GM18873 (cell line): Measurements from ENCODE around the gene MXI1.
A peak's percentile ranks its signal among the peaks of the same experiment; 100 is the strongest.
"Not testable (repeated sequence)": the region's sequence is repeated elsewhere in the genome, so short reads cannot be mapped to it uniquely, and the experiment has no call there.

Source experiments
- ATAC-seq: cut with Tn5 transposase; IDR thresholded peaks from one replicate; pipeline ENCODE4 v1.9.1; 2021; ENCODE audit warnings: mild to moderate bottlenecking, moderate library complexity, moderate number of reproducible peaks; ENCODE audit not compliant: unreplicated experiment, low FRiP score

The MXI1 gene

DNA sequence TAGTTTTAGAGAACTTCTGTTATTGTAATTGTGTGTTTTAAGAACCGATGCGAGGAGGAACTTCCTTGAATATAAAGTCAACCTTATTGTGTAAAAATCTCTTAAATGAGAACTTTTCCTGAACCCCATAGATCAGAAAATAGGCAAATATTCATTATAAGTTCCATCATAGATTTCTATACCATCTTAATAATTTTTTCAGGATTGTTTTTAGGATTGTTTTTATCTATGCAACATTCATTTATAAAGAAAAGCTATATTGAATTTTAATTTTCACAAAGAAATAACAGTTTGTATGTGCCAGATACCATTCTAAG is 99.0 kb downstream of the MXI1 start:
- no peak for ATAC-seq

DNA sequence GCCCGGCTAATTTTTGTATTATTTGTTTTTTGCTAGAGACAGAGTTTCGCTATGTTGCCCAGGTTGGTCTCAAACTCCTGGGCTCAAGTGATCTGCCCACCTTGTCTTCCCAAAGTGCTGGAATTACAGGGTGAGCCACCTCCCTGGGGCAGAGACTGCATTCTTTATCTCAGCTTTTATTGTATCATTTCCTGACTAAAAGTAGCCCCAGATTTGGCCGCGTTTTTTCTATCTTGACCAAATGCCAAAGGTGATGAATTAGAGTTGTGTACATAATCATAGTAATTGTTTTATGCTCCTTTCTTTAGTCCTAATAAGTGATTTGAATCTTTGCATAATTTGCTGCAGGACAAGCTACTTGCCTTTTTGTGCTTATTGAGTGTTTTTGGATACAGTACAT is 100.4 kb downstream of the MXI1 start:
- ATAC-seq = no peak

DNA sequence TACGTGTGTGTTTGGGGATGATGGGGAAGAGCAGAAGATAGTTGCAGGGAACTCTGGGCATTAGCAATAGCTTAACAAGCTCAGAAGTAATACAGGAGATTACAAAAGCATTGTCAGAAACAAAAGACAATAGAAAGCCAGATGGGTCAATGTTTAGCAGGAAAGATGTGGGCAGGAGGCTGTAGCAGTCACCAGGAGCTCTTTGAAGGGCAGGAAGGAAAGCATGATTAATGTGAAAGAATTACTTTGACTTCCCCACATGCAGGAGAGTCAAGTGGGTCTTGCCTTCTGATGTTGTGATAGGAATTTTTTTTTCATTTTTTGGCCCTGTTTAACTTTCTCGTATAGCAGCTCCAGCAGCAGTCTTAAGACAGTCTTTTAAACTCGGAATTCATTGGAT is 103.3 kb downstream of the MXI1 start:
- ATAC-seq = no peak

DNA sequence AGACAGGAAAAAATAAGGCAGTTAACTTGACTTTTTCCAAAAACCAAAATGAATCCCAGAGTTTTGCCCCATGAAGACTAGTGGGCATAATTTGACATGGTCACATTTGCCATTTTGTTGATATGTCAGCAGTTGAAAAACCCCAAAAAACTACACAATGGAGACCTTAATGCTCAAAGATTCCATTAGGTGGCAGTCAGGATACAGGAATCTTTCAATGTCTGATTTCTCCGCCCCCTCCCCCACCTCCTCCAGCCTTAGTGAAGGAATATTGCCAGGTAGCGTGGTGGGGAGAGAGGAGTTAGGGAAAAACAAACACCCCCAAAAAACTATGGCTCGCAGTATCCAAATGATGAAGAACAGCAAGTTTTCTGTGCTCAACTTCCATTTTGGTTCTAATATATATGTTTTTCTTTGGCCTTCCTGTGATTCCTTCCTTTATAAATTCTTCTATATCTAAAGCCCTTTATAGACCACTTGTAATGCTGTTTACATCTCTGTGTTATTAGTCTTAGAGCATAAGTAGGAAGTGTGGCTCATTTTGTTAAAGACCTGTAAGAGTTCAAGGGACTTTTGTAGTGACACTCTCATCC is 104.0 kb downstream of the MXI1 start:
- no peak for ATAC-seq

DNA sequence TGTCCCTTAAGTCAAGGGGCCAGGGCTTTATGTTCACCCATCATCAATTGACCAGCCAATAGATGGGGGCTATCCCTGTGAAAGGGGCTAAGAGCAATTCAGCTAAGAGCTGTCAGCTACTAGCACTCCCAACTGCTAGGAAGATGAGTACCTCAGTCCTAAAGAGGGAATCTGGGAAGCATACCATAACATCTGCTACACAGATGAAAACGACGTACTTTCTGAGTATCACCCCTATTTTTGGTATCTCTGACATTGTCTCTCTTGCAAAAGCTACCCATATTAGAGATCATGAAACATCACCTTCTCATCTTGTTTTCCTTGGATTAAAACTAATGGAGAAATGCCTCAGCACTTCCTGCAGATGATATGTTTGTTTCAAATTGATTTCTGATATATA is 104.8 kb downstream of the MXI1 start:
- no peak for ATAC-seq

DNA sequence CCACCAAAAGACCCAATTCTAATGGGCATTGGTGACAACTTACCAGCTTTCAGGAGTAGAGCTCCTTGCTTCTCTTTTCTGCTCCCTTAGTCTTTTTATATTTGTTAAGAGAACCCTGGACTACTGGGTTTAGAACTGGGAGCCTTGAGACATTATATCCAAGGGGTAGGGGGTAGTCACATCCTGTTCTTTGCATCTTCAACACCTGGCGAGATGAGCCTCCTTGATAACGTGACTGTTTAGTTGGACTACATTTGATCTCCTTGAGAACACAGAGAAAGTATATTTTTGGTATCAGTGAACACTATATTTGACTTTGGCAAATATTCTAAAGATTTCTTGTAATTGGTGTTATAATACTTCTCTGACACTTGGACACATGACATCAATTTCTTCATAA is 106.3 kb downstream of the MXI1 start:
- ATAC-seq = no peak

DNA sequence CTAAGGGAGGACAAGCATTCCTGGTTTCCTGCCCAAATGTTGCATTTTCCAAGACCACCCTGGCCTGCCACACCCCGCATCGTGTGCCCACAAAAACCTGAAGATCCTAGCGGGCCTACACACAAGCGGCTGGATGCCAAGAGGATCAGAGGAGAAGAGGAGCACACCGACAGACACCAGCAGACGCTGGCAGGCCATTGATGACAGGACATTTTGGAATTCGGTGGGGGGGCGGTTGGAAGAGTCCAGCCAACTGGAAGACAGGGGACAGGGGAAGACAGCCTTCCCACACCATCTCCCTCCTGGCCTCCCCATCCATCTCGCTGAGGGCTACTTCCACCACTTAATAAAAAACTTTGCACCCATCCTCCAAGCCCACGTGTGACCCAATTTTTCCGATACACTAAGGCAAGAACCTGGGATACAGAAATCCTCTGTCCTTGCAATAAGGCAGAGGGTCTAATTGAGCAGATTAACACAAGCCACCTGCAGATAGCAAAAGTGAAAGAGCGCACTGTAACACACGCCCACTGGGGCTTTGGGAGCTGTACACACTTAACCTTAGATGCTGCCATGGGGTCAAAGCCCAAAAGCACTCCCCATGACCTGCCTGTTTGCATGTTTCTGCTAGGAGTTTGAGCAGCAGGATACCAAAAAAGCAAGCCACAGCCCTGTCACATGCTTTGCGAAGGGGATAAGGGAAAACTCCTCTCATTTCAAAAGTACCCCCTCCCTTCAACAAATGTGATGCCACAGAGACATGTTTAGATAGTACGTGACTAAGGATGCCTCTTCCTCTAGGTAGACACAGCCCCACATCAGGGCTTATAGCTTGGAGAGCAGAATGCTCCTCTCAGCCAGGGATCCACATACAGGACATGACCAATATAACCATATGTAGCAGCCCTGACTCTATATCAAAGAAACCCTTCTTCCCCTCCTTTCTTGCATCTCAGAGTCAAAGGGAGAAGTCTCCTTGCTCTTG is 110.8 kb downstream of the MXI1 start:
- ATAC-seq = no peak

DNA sequence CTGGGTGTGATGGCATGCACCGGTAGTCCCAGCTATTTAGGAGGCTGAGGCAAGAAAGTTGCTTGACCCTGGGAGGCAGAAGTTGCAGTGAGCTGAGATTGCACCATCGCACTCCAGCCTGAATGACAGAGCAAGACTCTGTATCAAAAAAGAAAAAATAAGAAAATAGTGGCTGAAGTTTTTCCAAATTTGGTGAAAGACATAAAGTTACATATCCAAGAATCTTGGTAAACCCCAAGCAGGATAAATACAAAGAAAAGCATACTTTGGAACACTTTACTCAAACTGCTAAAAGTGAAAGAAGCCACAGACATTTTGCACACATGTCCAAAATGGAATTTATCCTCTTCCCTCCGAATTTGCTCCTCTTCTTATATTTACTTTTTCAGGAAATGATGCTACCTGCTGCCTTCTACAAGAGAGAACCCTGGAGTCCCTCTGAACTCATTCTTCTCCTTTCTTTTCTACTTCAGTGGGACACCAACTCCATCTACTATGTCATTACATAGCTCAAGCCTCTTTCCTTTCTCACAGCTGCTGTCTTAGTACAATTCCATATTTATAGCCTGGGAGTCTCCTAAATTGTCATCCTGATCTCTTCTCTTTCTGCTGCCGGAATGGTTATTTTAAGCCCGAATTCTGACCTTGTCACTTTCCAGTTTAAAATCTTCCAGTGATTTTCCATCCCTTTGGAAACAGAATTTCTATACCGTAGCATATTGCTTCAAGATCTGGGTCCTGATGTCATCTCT is 114.6 kb downstream of the MXI1 start:
- ATAC-seq = no peak

DNA sequence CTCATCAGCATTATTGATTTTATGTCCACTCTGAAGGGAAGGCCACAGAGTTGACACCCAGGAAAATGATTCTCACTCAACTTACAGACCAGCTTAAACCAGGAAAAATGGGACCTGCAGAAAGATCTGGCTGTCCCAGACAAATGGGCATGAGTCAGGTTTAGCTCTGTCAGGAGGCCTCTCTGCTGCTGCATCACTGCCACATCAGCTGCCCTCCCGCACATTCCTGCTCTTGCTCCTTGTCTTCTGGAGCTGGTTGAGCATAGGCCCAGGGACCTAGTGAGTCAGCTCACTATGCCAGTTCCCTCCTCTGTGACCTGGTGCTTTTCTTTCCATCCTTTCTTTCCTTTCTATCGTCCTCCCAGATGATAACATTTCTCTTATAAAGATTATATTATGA is 116.1 kb downstream of the MXI1 start:
- no peak for ATAC-seq

DNA sequence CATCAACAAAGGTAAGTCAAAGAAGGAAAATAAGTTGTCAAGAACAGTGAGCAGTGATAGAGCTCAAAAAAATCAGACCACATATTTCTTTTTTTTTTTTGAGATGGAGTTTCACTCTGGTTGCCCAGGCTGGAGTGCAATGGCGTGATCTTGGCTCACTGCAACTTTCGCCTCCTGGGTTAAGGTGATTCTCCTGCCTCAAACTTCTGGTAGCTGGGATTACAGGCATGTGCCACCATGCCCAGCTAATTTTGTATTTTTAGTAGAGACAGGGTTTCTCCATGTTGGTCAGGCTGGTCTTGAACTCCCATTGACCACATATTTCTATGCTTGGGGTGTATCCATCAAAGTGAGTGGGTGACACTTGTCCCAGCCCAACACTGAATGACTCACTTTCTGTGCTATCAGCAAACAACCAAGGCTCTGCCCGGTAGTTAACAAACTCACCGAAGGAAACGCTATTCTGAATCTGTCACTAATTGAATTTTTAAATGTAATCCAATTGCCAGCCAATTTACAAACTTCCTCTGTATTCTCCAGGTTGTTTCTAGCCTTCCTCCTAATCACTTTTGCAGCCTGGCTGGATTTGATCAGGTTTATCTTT is 116.9 kb downstream of the MXI1 start:
- peak; percentile 52 for ATAC-seq

DNA sequence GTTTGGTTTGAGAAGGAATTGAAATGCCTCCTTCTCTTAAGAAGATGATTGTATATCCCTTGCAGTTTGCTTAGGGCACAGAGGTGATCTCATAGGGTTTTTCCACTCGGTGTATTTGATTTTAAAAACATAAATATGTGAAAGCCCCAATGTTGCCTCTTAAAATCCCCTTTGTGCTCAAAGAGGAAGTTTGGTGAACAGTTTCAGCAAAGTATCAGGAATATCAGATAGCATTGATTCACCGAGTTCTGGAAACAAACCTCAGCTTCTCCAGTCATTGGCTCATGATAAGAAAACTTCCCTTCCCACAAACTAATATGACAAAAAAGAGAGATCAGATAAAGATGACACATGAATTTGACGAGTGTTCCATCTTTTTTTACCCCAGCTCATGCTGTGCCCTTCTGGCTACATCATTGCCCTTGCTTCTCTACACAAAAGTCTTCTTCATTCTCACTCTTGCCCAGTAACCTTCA is 117.4 kb downstream of the MXI1 start:
- peak; percentile 52 for ATAC-seq

DNA sequence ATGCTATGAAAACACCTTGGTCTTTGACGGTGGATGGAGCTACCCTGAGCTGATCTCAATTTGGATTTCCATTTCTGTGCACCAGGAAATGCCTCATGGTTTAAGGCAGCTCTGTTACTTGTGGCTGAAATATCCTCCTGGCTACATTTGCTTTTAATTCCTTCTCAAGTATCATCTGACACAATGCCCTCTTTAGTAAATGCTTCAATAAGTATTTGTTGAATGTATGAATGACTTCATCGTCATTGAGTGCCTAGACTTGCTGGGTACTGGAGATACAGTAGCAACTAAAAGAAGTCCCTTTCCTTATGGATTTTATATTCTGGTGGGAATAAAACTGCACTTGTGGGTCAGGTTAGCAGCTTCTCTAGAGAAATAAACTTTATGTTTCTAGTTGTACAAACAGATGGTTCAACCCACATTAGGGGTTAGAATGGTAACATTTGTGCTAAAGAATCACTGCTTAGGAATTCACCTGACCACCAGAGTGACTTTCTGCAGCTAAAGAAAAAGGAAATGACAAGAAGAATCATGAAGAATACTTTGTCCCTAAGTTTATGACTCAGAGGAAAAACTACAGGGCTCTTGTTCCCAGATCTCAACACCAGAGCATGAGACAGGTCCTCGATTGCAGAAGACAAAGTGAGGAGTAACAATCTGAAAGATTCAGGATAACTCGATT is 119.1 kb downstream of the MXI1 start:
- ATAC-seq = no peak

DNA sequence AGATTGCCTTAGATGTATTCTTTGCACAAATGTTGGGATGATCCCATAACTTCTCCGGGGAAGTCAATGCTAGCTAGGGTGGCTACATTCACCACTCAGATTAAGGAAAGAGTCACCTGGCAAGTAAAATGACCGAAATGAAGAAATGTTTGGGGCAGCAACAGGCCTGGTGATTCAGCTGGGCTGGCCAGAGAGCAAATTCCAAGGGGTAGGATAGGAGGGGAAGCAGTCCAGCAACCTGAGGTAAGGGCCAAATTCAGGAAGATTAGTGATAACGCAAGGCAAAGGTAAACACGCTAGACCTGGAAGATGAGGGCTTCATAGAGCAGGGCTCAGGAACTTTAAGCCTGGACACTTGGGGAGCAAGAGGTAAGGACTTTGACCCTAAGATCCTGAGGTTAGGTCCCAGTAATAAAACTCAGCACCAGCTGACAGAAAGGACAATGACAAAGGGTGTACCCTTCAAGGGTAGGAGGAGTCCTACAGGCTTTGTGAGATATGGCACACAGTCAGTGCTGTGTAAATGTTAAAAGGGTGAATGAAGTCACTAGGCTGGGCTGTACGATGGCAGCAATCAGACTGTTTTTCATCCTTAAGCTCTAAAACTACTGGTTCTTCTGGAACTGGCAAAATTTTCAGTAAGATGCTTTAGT is 120.0 kb downstream of the MXI1 start:
- no peak for ATAC-seq

DNA sequence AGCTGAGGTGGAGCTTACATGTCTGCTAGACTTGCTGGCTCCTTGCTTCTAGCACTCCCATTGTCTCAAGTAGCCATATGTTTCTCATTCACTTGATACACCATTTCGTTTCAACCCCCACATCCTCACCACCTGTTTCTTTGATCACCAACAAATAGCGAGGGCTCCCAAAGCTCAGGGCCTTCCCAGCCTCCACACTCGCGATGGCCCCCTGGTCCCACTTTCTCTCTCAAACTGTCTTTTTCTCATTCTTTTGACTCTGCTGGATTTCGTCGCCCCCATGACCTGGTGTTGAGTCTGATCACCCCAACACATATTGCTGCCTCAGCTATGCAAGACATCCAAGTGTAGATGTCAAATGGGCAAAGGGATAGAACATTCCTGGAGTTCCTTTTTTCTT is 123.3 kb downstream of the MXI1 start:
- ATAC-seq = no peak

DNA sequence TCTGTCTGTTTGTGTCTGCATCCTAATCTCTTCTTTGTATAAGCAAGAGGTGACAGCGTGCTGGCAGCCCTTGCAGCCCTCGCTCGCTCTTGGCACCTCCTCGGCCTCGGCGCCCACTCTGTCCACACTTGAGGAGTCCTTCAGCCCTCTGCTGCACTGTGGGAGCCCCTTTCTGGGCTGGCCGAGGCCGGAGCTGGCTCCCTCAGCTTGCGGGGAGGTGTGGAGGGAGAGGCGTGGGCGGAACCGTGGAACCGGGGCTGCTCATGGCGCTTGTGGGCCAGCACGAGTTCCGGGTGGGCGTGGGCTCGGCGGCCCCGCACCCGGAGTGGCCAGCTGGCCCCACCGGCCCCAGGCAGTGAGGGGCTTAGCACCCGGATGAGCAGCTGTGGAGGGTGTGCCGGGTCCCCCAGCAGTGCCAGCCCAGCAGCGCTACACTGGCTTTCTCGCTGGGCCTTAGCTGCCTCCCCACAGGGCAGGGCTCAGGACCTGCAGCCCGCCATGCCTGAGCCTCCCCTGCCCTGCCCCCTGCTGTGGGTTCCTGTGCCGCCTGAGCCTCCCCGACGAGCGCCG is 123.9 kb downstream of the MXI1 start:
- ATAC-seq = not testable (repeated sequence)

DNA sequence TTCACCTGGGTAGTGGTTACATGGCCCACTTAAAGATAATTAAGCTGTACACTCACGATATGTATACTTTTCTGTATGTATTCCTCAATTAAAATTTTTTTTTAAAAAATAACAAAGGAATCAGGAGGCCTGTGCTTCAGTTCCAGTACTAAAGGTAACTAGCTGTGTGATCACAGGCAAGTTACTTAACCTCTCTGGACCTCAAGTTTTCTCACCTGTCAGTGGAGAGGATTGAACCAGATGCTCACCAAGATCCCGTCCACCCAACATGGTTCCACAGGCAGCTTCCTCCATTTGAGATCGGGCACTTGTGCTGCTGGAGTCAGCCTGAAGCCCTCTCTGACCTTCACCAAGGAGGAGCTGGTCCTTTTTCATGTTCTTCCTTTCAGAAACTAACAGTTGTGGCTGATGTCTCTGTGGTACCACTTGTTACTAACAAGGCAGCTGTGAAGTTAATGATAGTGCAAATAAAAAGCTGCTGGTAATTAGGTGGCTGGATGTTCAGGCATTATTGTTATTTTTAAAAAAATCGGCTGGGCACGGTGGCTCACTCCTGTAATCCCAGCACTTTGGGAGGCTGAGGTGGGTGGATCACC is 126.8 kb downstream of the MXI1 start:
- ATAC-seq = no peak

DNA sequence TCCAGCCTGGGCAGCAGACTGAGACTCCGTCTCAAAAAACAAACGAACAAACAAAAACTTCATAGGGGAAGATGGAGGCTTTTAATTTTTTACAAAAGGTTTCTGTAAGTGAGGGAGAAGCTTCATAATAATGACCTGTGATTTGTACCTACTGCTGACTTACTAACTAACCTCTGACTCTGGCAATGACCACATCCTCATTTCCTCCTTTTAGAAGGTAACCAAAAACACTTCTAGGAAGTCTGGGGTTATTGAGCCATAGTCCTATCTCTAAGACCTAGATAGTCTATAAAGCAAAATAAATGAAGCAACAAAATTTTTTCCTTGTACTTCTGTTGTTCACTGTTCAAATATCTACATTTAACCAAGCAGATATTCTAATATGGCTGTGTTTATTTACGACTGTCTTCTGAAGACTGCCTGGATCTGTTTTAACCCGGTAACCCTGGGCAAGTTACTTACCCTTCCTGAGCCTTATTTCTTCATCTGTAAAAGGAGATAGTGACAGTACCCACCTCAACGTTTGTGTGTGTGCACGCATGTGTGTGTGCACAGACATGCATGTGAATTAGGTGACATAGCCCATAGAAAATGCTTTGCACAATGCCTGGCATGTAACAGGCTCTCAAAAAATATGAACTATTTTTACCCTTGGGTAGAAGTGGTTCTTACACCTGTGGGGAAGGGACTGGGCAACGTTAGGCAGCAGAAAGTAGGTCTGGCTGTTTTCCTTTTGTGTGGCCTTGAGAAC is 128.1 kb downstream of the MXI1 start:
- ATAC-seq = no peak

DNA sequence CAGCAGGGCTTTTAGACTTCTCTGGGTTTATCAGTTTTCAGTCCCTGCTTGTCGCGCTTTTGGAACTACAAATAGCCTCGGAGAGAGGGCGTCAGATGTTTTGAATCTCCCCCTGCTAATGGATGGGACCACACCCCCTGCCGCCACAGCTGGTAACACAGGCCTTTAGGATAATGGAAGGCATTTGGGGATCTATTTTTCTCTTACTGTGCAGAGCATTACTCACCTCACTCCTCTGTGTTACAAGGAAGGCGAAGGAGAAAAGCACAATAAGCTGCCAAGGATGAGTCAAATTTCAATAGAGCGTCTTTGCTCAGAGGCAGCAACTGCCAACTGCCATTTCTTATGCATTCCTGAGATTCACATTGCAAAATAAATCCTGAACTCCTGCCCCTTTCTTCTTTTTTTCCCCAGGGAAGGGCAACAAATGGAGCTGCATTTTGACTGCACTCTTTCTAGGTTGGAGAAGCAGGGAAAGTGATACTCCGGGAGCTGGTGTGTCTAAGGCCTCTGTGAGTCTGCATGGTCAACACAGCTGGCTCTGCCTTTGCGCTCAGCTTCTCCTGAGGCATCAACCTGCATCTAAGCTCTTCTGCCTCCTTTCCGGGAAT is 128.8 kb downstream of the MXI1 start:
- ATAC-seq = no peak
